DND-41 (cell line): Measurements from ENCODE around the gene EIPR1.

Source experiments
- EZH2 ChIP-seq: IDR thresholded peaks from 3 replicates; pipeline ENCODE4 v1.6.1; 2012; ENCODE audit warnings: borderline replicate concordance, low read depth, mild to moderate bottlenecking, moderate library complexity, low read length, inconsistent platforms; ENCODE audit not compliant: severe bottlenecking
- TF ChIP-seq, protein P1 (sequence below): IDR thresholded peaks from 2 replicates; pipeline ENCODE4 v1.5.1; 2012; ENCODE audit warnings: borderline replicate concordance, low read length, moderate library complexity, mild to moderate bottlenecking; ENCODE audit not compliant: poor library complexity, severe bottlenecking; ENCODE audit errors: extremely low read depth

- TF ChIP-seq, protein P1, sequence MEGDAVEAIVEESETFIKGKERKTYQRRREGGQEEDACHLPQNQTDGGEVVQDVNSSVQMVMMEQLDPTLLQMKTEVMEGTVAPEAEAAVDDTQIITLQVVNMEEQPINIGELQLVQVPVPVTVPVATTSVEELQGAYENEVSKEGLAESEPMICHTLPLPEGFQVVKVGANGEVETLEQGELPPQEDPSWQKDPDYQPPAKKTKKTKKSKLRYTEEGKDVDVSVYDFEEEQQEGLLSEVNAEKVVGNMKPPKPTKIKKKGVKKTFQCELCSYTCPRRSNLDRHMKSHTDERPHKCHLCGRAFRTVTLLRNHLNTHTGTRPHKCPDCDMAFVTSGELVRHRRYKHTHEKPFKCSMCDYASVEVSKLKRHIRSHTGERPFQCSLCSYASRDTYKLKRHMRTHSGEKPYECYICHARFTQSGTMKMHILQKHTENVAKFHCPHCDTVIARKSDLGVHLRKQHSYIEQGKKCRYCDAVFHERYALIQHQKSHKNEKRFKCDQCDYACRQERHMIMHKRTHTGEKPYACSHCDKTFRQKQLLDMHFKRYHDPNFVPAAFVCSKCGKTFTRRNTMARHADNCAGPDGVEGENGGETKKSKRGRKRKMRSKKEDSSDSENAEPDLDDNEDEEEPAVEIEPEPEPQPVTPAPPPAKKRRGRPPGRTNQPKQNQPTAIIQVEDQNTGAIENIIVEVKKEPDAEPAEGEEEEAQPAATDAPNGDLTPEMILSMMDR = no peak
- no peak for TF ChIP-seq EZH2
These were observed 169.4 kb downstream of the EIPR1 start for GRCh38 chr2:3208179-3208578.
